SK-N-SH (cell line): Measurements from ENCODE around the gene OR2H2. TPM values are rescaled to one million over a fixed set of nuclear protein-coding genes. Genes with fewer than 3 reads are reported as not detected.
A peak's percentile ranks its signal among the peaks of the same experiment; 100 is the strongest.

Source experiments
- CTCF ChIA-PET: fragments of 300-600, 350-600 bp; formaldehyde crosslinking; extraction: SDS; loops from one replicate; lab custom pipeline; 2021; lab: Yijun Ruan, JAX
- POLR2A ChIA-PET: fragments of 350-600 bp; sonication (Branson Sonifier 250); formaldehyde crosslinking; extraction: SDS; loops from one replicate; lab custom pipeline; 2020; ENCODE audit warnings: antibody characterized with exemption, inconsistent platforms; lab: Yijun Ruan, JAX
- DNase-seq: peaks from one replicate; pipeline ENCODE4 v3.0.0; 2012
- H2AFZ ChIP-seq: fragments of 200-600 bp; sonication (generic); 2 replicates; pipeline ENCODE4 v1.8.1; 2016; ENCODE audit warnings: antibody characterized with exemption, mild to moderate bottlenecking, low read depth
- H3F3A ChIP-seq: fragments of 200-600 bp; sonication (generic); replicated peaks from 2 replicates; pipeline ENCODE3; 2016; ENCODE audit warnings: antibody characterized with exemption, mild to moderate bottlenecking; ENCODE audit not compliant: insufficient read depth
- H3K27ac ChIP-seq, 2 experiments: fragments of 200-500 bp in 1 of 2; fragments of 200-600 bp in 1 of 2; sonication (Bioruptor generic) in 1 of 2; sonication (generic), shearing (Covaris generic) in 1 of 2; 2 replicates each; pipeline versions ENCODE4 v1.5.1 to v1.6.1; 2014 to 2016; ENCODE audit warnings: low read depth in 2 of 2, inconsistent platforms in 1 of 2, low read length in 1 of 2, mild to moderate bottlenecking in 1 of 2, mixed read lengths in 1 of 2
- H3K27me3 ChIP-seq: fragments of 200-600 bp; sonication (generic), shearing (Covaris generic); 2 replicates; pipeline ENCODE4 v1.6.1; 2016; ENCODE audit warnings: mixed run types; ENCODE audit not compliant: insufficient read depth
- H3K36me3 ChIP-seq, 2 experiments: fragments of 200-500 bp in 1 of 2; fragments of 200-600 bp in 1 of 2; sonication (Bioruptor generic) in 1 of 2; sonication (generic) in 1 of 2; replicated peaks in 1 of 2; 2 replicates each; pipeline versions ENCODE3 to v1.5.1; 2014 to 2016; ENCODE audit warnings: low read length in 1 of 2, mild to moderate bottlenecking in 1 of 2; ENCODE audit not compliant: insufficient read depth in 2 of 2, control insufficient read depth in 1 of 2
- H3K4me1 ChIP-seq, 2 experiments: fragments of 200-500 bp in 1 of 2; fragments of 200-600 bp in 1 of 2; sonication (Bioruptor generic) in 1 of 2; sonication (generic), shearing (Covaris generic) in 1 of 2; 2 replicates each; pipeline versions ENCODE4 v1.5.1 to v1.6.1; 2014 to 2016; ENCODE audit warnings: low read depth in 1 of 2, low read length in 1 of 2, mixed run types in 1 of 2; ENCODE audit not compliant: insufficient read depth in 2 of 2, control insufficient read depth in 1 of 2
- H3K4me2 ChIP-seq: fragments of 200-600 bp; sonication (generic), shearing (Covaris generic); 2 replicates; pipeline ENCODE4 v1.6.1; 2017; ENCODE audit warnings: mixed run types
- H3K4me3 ChIP-seq, 2 experiments: fragments of 200-500 bp in 1 of 2; fragments of 200-600 bp in 1 of 2; sonication (Bioruptor generic) in 1 of 2; sonication (generic), shearing (Covaris generic) in 1 of 2; 2 replicates each; pipeline versions ENCODE4 v1.5.1 to v1.8.1; 2014 to 2016; ENCODE audit warnings: low read depth in 2 of 2, inconsistent platforms in 1 of 2, low read length in 1 of 2, mild to moderate bottlenecking in 1 of 2, mixed read lengths in 1 of 2, moderate library complexity in 1 of 2
- H3K79me2 ChIP-seq: fragments of 200-600 bp; sonication (generic); 2 replicates; pipeline ENCODE4 v1.8.1; 2017; ENCODE audit warnings: mild to moderate bottlenecking; ENCODE audit not compliant: insufficient read depth
- H3K9ac ChIP-seq: fragments of 200-600 bp; sonication (generic); 2 replicates; pipeline ENCODE4 v1.6.1; 2017; ENCODE audit warnings: mixed run types
- H3K9me2 ChIP-seq: fragments of 200-600 bp; sonication (generic); 2 replicates; pipeline ENCODE4 v1.6.1; 2017; ENCODE audit warnings: mixed run types
- H3K9me3 ChIP-seq: fragments of 200-600 bp; sonication (generic); 2 replicates; pipeline ENCODE4 v1.6.1; 2017; ENCODE audit warnings: mixed run types, mild to moderate bottlenecking, moderate library complexity
- H4K20me1 ChIP-seq: fragments of 200-600 bp; sonication (generic); 2 replicates; pipeline ENCODE4 v1.6.1; 2017; ENCODE audit warnings: mild to moderate bottlenecking, mixed run types; ENCODE audit not compliant: insufficient read depth
- EZH2phosphoT487 ChIP-seq: fragments of 200-600 bp; sonication (generic); IDR thresholded peaks from 2 replicates; pipeline ENCODE4 v1.6.1; 2017; ENCODE audit warnings: low read depth, mixed run types, mild to moderate bottlenecking, antibody characterized with exemption, moderate library complexity, borderline replicate concordance
- FOSL2 ChIP-seq: IDR thresholded peaks from 2 replicates; pipeline ENCODE4 v1.4.0; 2012; ENCODE audit warnings: low read depth, mild to moderate bottlenecking, moderate library complexity, borderline replicate concordance
- FOXM1 ChIP-seq: IDR thresholded peaks from 2 replicates; pipeline ENCODE4 v1.4.0; 2012; ENCODE audit warnings: low read depth, mild to moderate bottlenecking
- GABPA ChIP-seq: IDR thresholded peaks from 2 replicates; pipeline ENCODE4 v1.4.0; 2012; ENCODE audit warnings: low read depth, mild to moderate bottlenecking
- GATA2 ChIP-seq: sonication (generic); formaldehyde crosslinking; IDR thresholded peaks from 2 replicates; pipeline ENCODE4 v1.5.0; 2020; ENCODE audit warnings: mild to moderate bottlenecking, missing genetic modification reagents
- JUND ChIP-seq: IDR thresholded peaks from 2 replicates; pipeline ENCODE4 v1.4.0; 2012
- MEF2A ChIP-seq: IDR thresholded peaks from 2 replicates; pipeline ENCODE4 v1.4.0; 2012; ENCODE audit warnings: low read depth, borderline replicate concordance
- MXI1 ChIP-seq: IDR thresholded peaks from 2 replicates; pipeline ENCODE4 v1.6.1; 2012; ENCODE audit warnings: mild to moderate bottlenecking, low read depth, low read length, improper control_type of control experiment
- RAD21 ChIP-seq: IDR thresholded peaks from 2 replicates; pipeline ENCODE4 v1.6.1; 2012; ENCODE audit warnings: mild to moderate bottlenecking, low read length
- RXRA ChIP-seq: IDR thresholded peaks from 2 replicates; pipeline ENCODE4 v1.4.0; 2012; ENCODE audit warnings: low read depth, mild to moderate bottlenecking, borderline replicate concordance
- SIN3A ChIP-seq: IDR thresholded peaks from 2 replicates; pipeline ENCODE4 v1.6.1; 2012; ENCODE audit warnings: low read depth, mild to moderate bottlenecking, low read length, moderate library complexity, borderline replicate concordance
- TCF12 ChIP-seq: IDR thresholded peaks from 2 replicates; pipeline ENCODE4 v1.4.0; 2012
- TEAD4 ChIP-seq: IDR thresholded peaks from 2 replicates; pipeline ENCODE4 v1.4.0; 2012; ENCODE audit warnings: mild to moderate bottlenecking, borderline replicate concordance; ENCODE audit not compliant: insufficient read depth
- YY1 ChIP-seq: IDR thresholded peaks from 2 replicates; pipeline ENCODE4 v1.4.0; 2012; ENCODE audit warnings: low read depth, mild to moderate bottlenecking
- WGBS: methylation state at CpG from one replicate; pipeline ENCODE4 v1.1.6; 2017; ENCODE audit warnings: low lambda C conversion rate; 5-methylcytosine and 5-hydroxymethylcytosine counted together
- polyA plus RNA-seq, 3 experiments: library from polyadenylated mRNA; depleted of rRNA; stranded (reverse); fragments of >200 nt; gene quantifications; 2 replicates each; pipeline ENCODE4 v1.2.3, GENCODE V29; 2012
- TF ChIP-seq, protein P1 (sequence below): fragments of 150-350 bp; IDR thresholded peaks from 2 replicates; pipeline ENCODE4 v1.6.1; 2016; ENCODE audit warnings: mild to moderate bottlenecking, low read depth, low read length
- TF ChIP-seq, protein P2 (sequence below): IDR thresholded peaks from 2 replicates; pipeline ENCODE4 v1.4.0; 2012; ENCODE audit warnings: low read depth, borderline replicate concordance
- TF ChIP-seq, protein P3 (sequence below): IDR thresholded peaks from 2 replicates; pipeline ENCODE4 v1.6.1; 2012; ENCODE audit warnings: mild to moderate bottlenecking, low read depth, low read length, moderate library complexity
- TF ChIP-seq, protein P4 (sequence below): IDR thresholded peaks from 2 replicates; pipeline ENCODE4; 2012

OR2H2 gene
- polyA plus RNA-seq, 1 of the 3 experiments (the other 2 are of a cell fraction): not detected

DNA sequence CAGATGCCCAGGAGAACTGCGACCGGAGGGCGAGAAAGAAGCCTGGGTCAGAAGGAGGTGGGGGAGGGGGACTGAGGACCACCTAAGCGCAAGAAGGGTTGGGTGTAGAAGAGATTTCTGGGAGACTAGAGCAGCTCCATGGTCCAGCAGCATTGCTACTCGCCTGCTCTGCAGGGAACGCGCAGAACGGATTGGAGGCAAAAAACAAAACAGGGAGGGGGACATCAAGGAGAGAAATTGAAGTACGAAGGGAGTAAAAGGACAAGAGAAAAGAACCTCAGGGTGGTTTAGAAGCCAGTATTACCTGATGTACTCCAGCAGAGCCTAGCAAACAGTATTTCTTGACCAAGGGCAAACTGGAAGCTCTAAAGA is 48.6 kb downstream of the OR2H2 start:
- DNase-seq: no peak
- peak overlapping the region; percentile 91 for H2AFZ ChIP-seq
- H3K9me3 ChIP-seq: no peaks in the 10 kb centered on the region
- TF ChIP-seq, protein P1, sequence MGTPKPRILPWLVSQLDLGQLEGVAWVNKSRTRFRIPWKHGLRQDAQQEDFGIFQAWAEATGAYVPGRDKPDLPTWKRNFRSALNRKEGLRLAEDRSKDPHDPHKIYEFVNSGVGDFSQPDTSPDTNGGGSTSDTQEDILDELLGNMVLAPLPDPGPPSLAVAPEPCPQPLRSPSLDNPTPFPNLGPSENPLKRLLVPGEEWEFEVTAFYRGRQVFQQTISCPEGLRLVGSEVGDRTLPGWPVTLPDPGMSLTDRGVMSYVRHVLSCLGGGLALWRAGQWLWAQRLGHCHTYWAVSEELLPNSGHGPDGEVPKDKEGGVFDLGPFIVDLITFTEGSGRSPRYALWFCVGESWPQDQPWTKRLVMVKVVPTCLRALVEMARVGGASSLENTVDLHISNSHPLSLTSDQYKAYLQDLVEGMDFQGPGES: no peak
- TF ChIP-seq GABPA: no peak
- TF ChIP-seq, protein P2, sequence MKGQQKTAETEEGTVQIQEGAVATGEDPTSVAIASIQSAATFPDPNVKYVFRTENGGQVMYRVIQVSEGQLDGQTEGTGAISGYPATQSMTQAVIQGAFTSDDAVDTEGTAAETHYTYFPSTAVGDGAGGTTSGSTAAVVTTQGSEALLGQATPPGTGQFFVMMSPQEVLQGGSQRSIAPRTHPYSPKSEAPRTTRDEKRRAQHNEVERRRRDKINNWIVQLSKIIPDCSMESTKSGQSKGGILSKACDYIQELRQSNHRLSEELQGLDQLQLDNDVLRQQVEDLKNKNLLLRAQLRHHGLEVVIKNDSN: no peak
- no peak for TF ChIP-seq YY1
- TF ChIP-seq GATA2: no peak
- TF ChIP-seq MEF2A: no peak
- TF ChIP-seq MXI1: no peak
- TF ChIP-seq TEAD4: no peak
- no peak for TF ChIP-seq FOXM1
- no peak for TF ChIP-seq TCF12
- TF ChIP-seq RAD21: no peak
- TF ChIP-seq JUND: no peak
- TF ChIP-seq EZH2phosphoT487: no peak
- no peak for TF ChIP-seq SIN3A
- H3K27me3 ChIP-seq: no peaks in the 10 kb centered on the region
- H3K9me2 ChIP-seq: no peaks in the 10 kb centered on the region
- peak overlapping the region; percentile 77 for H3K9ac ChIP-seq
- peaks cover 14% of the 10 kb centered on the region; the same call in 1 of the 2 replicates for H3K79me2 ChIP-seq
- ChIA-PET CTCF (interaction anchor here (0.7 to 3.5 kb wide), 6 partner anchors 8 to 30 kb away, joined by 3 to 69 read pairs (median 6); no protein-coding TSS in a partner anchor), POLR2A (interaction anchor here (1.0 to 2.0 kb wide), 5 partner anchors 14 to 30 kb away, joined by 3 to 12 read pairs (median 4); no protein-coding TSS in a partner anchor)
- H3K4me3 ChIP-seq: peak overlapping the region; percentile 62 to 90
- peak overlapping the region; percentile 25 to 65; a peak in 3 of 4 replicates for H3K27ac ChIP-seq
- peaks cover 16 to 17% of the 10 kb centered on the region in 2 experiments; a peak in 2 of 4 replicates for H3K4me1 ChIP-seq
- peaks cover 4% of the 10 kb centered on the region for H3F3A ChIP-seq
- peak overlapping the region; percentile 92 for H3K4me2 ChIP-seq
- WGBS: 16% methylated on average over 9 of the region's 9 CpGs
- H4K20me1 ChIP-seq: no peaks in the 10 kb centered on the region
- H3K36me3 ChIP-seq: no peaks in the 10 kb centered on the region

DNA sequence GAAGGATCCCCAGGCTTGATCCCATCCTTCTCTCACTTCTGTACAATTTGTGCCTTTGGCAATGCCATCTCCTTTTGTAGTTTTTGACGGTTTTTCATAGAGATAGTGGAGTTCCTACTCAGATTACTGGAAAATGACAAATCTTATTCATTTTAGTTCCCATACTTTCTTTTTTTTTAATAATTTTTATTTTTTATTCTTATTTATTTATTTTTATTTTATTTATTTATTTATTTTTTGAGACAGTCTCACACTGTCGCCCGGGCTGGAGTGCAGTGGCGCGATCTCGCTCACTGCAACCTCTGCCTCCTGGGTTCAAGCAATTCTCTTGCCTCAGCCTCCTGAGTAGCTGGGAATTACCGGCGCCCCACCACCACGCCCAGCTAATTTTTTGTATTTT is 52.3 kb downstream of the OR2H2 start:
- ChIA-PET CTCF (interaction anchor here (0.9 to 11.5 kb wide), 2 partner anchors 10 to 14 kb away, joined by 3 to 106 read pairs; no protein-coding TSS in a partner anchor), POLR2A (no interaction called here)
- Histone ChIP-seq H2AFZ (no peak overlapping the region), H3K4me3 (no peak overlapping the region), H3K36me3 (no peaks in the 10 kb centered on the region), H3K27ac (no peak overlapping the region), H3K4me1 (no peaks in the 10 kb centered on the region), H3F3A (peaks cover 4% of the 10 kb centered on the region), H3K27me3 (peaks cover 3% of the 10 kb centered on the region; the same call in 1 of the 2 replicates), H3K79me2 (no peaks in the 10 kb centered on the region), H4K20me1 (no peaks in the 10 kb centered on the region), H3K4me2 (no peak overlapping the region), H3K9ac (no peak overlapping the region), H3K9me2 (no peaks in the 10 kb centered on the region), H3K9me3 (no peaks in the 10 kb centered on the region)
- DNase-seq: no peak
- 94% methylated on average over 9 of the region's 9 CpGs for WGBS
- TF ChIP-seq FOSL2 (no peak), SIN3A (no peak), TEAD4 (no peak), RXRA (no peak)
- TF ChIP-seq, protein P3, sequence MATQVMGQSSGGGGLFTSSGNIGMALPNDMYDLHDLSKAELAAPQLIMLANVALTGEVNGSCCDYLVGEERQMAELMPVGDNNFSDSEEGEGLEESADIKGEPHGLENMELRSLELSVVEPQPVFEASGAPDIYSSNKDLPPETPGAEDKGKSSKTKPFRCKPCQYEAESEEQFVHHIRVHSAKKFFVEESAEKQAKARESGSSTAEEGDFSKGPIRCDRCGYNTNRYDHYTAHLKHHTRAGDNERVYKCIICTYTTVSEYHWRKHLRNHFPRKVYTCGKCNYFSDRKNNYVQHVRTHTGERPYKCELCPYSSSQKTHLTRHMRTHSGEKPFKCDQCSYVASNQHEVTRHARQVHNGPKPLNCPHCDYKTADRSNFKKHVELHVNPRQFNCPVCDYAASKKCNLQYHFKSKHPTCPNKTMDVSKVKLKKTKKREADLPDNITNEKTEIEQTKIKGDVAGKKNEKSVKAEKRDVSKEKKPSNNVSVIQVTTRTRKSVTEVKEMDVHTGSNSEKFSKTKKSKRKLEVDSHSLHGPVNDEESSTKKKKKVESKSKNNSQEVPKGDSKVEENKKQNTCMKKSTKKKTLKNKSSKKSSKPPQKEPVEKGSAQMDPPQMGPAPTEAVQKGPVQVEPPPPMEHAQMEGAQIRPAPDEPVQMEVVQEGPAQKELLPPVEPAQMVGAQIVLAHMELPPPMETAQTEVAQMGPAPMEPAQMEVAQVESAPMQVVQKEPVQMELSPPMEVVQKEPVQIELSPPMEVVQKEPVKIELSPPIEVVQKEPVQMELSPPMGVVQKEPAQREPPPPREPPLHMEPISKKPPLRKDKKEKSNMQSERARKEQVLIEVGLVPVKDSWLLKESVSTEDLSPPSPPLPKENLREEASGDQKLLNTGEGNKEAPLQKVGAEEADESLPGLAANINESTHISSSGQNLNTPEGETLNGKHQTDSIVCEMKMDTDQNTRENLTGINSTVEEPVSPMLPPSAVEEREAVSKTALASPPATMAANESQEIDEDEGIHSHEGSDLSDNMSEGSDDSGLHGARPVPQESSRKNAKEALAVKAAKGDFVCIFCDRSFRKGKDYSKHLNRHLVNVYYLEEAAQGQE: no peak
- TF ChIP-seq, protein P4, sequence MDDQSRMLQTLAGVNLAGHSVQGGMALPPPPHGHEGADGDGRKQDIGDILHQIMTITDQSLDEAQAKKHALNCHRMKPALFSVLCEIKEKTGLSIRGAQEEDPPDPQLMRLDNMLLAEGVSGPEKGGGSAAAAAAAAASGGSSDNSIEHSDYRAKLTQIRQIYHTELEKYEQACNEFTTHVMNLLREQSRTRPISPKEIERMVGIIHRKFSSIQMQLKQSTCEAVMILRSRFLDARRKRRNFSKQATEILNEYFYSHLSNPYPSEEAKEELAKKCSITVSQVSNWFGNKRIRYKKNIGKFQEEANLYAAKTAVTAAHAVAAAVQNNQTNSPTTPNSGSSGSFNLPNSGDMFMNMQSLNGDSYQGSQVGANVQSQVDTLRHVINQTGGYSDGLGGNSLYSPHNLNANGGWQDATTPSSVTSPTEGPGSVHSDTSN: no peak
- TF ChIP-seq, protein P1: no peak
